Activated T-cell treated with anti-CD3 and anti-CD28 coated beads, Interleukin-2, amount 50 U/mL, for 4 hours (primary cell): ENCODE data around the gene GP5. TPM values are rescaled to one million over a fixed set of nuclear protein-coding genes. Genes with fewer than 3 reads are reported as not detected.

Experiments used
- ATAC-seq, 2 donors: fragments of 200-7000 bp; cut with Tn5 transposase; one replicate each; pipeline ENCODE4 v1.10.0; 2021
- DNase-seq: peaks from one replicate; pipeline ENCODE4 v3.0.0-alpha.2; 2020
- H3K27me3 Mint-ChIP-seq: one replicate; pipeline ENCODE4 v1.8.0; 2021; ENCODE audit warnings: low read depth, mixed read lengths
- H3K36me3 Mint-ChIP-seq: one replicate; pipeline ENCODE4 v1.8.0; 2022; ENCODE audit warnings: mixed read lengths; ENCODE audit not compliant: insufficient read depth
- H3K4me1 Mint-ChIP-seq: one replicate; pipeline ENCODE4 v1.8.0; 2021; ENCODE audit warnings: low read depth, mixed read lengths
- H3K4me3 Mint-ChIP-seq: one replicate; pipeline ENCODE4 v1.8.0; 2021; ENCODE audit warnings: mild to moderate bottlenecking, moderate library complexity, mixed read lengths
- H3K9me3 Mint-ChIP-seq: one replicate; pipeline ENCODE4 v1.8.0; 2021; ENCODE audit warnings: mixed read lengths
- total RNA-seq, 3 donors: library from RNA; stranded (reverse); gene quantifications; one replicate each; pipeline ENCODE4 v1.2.1, GENCODE V29; 2021

Gene GP5
- total RNA-seq, 3 donors from 2014 or later, result 0.08 to 0.23 (median 0.18) TPM

DNA sequence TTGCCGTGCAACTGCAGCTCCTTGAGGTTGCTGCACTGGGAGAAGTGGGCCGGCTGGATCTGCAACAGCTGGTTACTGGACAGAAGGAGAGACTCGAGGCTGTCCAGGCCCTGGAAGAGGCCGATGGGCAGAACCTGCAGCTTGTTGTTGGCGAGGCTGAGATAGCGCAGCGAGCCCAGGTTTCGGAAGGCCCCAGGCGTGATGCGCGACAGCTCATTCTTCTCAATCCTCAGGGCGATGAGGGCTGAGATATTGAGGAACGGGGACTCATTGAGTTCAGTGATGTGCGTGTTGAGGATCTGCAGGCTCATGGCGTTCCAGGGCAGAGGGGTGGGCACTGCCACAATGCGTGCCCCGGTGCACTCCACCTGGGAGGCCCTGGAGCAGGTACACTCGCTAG lies 38.5 kb downstream of the GP5 start:
- Mint-ChIP-seq H3K27me3 (peaks cover 11% of the 10 kb centered on the region), H3K9me3 (no peaks in the 10 kb centered on the region), H3K4me1 (no peaks in the 10 kb centered on the region), H3K36me3 (no peaks in the 10 kb centered on the region), H3K4me3 (no peak overlapping the region)
- ATAC-seq, result no peak
- DNase-seq, result no peak

DNA sequence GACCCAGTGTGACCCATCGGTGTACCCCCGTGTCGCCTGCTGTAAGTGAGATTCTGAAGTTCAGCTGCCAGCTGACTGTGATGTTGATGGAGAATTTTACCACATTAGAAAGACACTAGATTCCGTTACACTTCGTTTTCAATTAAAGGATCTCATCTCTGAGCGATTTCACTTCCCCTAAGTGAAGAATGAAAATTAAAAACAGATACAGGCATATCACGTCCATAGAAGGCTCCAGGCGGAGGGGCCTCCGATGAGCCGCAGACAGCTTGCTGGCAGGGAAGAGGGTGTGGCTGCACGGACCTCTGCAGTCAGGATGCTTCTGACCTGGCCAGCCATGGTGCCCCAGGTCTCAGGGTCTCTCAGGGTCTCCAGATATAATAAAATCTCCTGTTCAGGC lies 41.4 kb downstream of the GP5 start:
- ATAC-seq, result no peak
- H3K4me3 Mint-ChIP-seq, result no peak overlapping the region
- no peak for DNase-seq
- no peaks in the 10 kb centered on the region for H3K4me1 Mint-ChIP-seq
- H3K9me3 Mint-ChIP-seq, result no peaks in the 10 kb centered on the region
- H3K27me3 Mint-ChIP-seq, result peaks cover 11% of the 10 kb centered on the region
- no peaks in the 10 kb centered on the region for H3K36me3 Mint-ChIP-seq

DNA sequence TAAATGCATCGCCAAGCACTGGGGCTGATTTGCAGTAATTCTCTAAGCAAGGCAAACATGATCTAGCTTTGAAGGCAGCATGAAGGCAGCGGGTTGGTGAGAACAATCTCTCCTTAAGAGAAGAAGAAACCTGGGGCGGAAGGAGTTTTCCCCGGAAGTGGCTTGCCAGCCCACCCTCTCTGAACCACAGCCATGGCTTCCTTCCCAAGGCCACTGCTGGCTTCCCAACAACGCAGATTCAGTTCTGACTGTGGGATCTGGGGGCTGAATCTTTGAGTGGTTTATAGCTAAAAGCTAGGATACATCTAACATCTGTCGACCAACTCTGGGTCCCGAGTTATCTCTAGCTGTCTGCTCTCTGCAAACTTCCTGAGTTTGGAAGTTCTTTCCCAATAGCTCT lies 43.7 kb downstream of the GP5 start:
- no peak for ATAC-seq
- peaks cover 8% of the 10 kb centered on the region for H3K27me3 Mint-ChIP-seq
- DNase-seq, result no peak

DNA sequence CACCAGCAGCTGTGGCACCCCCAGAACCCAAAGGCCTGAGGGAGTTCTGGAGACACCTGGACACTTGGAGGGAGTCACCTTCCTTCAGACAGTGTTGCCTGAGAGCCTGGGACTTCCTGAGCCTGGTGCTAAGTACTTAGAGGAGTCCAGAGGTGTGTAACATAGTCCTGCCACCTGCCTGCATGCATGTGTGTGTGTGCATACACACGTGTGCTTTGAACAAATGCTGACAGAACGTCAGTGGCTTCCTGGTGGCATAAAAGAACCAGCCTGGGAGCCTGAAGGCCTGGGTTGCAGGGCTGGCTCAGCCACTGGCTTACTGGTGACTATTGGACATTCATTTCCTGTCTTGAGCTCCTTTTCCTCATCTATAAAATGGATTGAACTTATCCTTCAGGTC lies 44.8 kb downstream of the GP5 start:
- Mint-ChIP-seq H3K36me3 (no peaks in the 10 kb centered on the region), H3K4me1 (no peaks in the 10 kb centered on the region), H3K9me3 (no peaks in the 10 kb centered on the region), H3K27me3 (peaks cover 2% of the 10 kb centered on the region), H3K4me3 (no peak overlapping the region)
- no peak for ATAC-seq
- no peak for DNase-seq

More for the DNA sequence above, 43.7 kb downstream of the GP5 start:
- Mint-ChIP-seq H3K4me3 (no peak overlapping the region), H3K9me3 (no peaks in the 10 kb centered on the region), H3K4me1 (no peaks in the 10 kb centered on the region), H3K36me3 (no peaks in the 10 kb centered on the region)

DNA sequence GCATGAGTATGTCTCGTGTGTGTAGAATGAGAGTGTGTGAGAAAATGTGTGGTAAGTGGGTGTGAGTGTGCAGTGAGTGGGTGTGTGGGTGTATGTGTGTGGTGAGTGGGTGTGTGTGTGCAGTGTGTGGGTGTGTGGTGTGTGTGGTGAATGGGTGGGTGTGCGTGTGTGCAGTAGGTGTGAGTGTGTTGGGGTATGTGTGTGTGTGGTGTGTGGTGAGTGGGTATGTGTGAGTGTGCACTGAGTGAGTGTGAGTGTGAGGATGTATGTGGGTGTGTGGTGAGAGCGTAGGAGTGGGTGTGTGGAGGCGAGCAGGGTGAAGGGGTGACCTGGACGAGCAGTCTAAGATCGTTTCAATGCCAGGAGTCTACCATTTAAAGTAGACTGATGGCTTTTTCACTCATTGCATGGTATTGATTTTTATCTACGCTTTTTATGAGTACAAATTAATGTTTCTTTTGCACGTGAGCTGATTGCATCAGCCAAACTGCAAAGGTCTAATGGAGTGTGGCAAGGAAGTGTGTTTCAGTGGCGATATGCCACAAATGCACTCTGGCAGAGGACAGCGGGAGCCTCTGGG lies 46.3 kb downstream of the GP5 start:
- Mint-ChIP-seq H3K36me3 (no peaks in the 10 kb centered on the region), H3K4me1 (no peaks in the 10 kb centered on the region), H3K9me3 (no peaks in the 10 kb centered on the region), H3K27me3 (no peaks in the 10 kb centered on the region), H3K4me3 (no peak overlapping the region)
- DNase-seq (no peak), ATAC-seq (no peak)

DNA sequence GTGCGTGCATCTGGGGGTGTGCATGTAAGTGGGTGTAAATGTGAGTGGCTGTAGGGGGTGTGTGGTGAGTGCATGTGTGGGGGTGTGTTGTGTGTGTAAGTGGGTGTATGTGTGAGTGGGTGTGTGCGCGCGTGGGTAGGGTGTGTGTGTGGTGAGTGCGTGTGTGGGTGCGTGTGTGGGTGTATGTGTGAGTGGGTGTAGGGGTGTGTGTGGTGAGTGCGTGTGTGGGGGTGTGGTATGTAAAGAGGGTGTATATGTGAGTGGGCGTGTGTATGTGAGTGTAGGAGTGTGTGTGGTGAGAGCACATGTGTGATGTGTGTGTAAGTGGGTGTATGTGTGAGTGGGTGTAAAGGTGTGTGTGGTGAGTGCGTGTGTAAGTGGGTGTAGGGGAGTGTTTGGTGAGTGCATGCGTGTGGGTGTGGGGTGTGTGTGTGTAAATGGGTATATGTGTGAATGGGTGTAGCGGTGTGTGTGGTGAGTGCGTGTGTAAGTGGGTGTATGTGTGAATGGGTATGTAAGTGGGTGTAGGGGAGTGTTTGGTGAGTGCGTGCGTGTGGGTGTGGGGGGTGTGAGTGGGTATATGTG lies 47.0 kb downstream of the GP5 start:
- ATAC-seq (no peak), DNase-seq (no peak)
- H3K4me1 Mint-ChIP-seq, result no peaks in the 10 kb centered on the region
- no peaks in the 10 kb centered on the region for H3K27me3 Mint-ChIP-seq
- no peak overlapping the region for H3K4me3 Mint-ChIP-seq
- H3K9me3 Mint-ChIP-seq, result no peaks in the 10 kb centered on the region
- H3K36me3 Mint-ChIP-seq, result no peaks in the 10 kb centered on the region

DNA sequence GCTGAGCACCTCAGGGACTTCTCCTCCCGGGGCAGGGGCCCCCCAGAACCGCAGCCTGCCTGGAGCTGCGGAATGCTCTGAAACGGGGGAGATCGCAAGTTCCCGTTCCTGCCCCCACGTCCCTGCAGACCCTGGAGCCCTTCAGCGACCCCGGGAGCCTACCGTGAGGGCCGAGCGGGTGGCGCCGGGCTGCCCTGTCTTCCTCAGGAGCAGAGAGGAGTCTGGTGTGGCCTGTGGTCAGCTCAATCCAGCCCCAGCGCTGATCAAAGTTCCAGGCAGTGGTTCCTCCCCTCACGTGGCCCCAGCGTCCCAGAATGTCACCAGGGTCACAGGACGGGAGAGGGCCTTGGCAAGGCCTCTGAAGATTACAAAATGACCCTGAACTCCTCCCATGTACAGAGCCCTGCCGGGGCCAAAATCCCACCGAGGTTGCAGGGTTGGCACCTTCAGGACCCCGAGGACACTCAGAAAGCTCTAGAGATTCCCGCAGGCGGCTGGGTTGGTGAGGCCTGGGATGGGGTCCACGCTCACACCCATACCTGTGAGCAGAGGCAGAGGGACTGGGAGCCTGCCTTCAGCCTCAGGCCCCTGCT lies 47.9 kb downstream of the GP5 start, which contains the start of gene CPN2:
CPN2 (minus strand) TSS at position 249 of the 593 bp plus-strand sequence. CDS start 8,626 bp downstream, outside the sequence.
- H3K4me1 Mint-ChIP-seq, result no peaks in the 10 kb centered on the region
- no peak for DNase-seq
- no peaks in the 10 kb centered on the region for H3K9me3 Mint-ChIP-seq
- no peak within 1 kb of the TSS for H3K4me3 Mint-ChIP-seq
- no peaks in the 10 kb centered on the region for H3K27me3 Mint-ChIP-seq
- no peak for ATAC-seq
- H3K36me3 Mint-ChIP-seq, result no peaks in the 10 kb centered on the region

DNA sequence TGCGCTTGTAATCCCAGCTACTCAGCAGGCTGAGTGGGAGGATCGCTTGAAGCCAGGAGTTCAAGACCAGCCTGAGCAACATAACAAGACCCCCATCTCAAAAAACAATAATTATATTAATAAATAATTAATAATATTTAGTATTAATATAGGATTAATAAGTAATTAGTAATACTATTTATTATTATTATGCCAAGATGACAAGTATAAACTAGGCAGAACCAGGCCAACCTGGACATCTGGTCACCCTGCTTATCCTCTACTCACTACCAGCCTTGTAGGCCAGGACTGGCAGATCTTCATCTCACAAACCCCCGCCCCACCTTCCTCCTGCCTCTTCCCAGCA lies 48.4 kb downstream of the GP5 start:
- DNase-seq (no peak), ATAC-seq (no peak)
- Mint-ChIP-seq H3K9me3 (no peaks in the 10 kb centered on the region), H3K27me3 (peaks cover under 1% of the 10 kb centered on the region), H3K4me1 (no peaks in the 10 kb centered on the region), H3K36me3 (no peaks in the 10 kb centered on the region), H3K4me3 (no peak overlapping the region)

DNA sequence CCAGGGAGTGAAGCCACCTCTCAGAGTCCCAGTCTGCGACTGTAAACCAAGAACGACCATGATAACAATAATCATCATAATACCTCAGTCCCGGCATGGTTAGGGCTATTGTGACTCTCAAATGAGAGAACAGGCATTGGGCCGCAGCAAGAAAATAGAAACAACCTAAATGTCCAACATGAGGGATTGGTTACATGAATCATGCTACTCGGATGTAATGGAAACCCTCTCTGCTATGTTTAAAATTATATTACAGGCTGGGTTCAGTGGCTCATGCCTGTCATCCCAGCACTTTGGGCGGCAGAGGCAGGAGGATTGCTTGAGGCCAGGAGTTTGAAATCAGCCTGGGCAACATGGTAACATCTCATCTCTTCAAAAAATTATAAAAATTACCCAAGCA lies 50.7 kb downstream of the GP5 start:
- H3K36me3 Mint-ChIP-seq, result no peaks in the 10 kb centered on the region
- DNase-seq (no peak), ATAC-seq (no peak)
- peaks cover 5% of the 10 kb centered on the region for H3K27me3 Mint-ChIP-seq
- H3K4me1 Mint-ChIP-seq, result peaks cover 4% of the 10 kb centered on the region
- no peak overlapping the region for H3K4me3 Mint-ChIP-seq
- H3K9me3 Mint-ChIP-seq, result no peaks in the 10 kb centered on the region

DNA sequence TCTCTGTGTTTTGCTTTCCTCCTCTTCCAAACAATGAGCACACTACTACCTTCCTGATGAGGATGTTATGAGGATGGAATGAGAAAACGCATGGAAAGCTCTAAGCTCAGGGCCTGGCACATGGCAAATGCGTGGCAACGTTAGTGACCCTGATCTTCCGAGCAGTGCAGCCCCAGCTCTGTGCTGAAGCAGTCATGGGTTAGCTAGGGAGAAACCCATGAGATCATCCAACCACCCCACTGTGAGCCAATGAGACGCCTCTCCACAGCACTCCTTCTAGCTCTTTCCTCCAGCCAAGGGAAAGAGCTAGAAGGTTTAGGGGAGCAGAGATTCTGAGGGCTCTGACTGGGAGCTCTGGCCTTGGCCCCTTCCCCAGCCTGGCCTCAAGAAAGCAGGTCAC lies 52.4 kb downstream of the GP5 start:
- ATAC-seq, result no peak
- no peaks in the 10 kb centered on the region for H3K9me3 Mint-ChIP-seq
- no peak overlapping the region for H3K4me3 Mint-ChIP-seq
- peaks cover 5% of the 10 kb centered on the region for H3K27me3 Mint-ChIP-seq
- H3K4me1 Mint-ChIP-seq, result peaks cover 4% of the 10 kb centered on the region
- no peaks in the 10 kb centered on the region for H3K36me3 Mint-ChIP-seq
- no peak for DNase-seq

DNA sequence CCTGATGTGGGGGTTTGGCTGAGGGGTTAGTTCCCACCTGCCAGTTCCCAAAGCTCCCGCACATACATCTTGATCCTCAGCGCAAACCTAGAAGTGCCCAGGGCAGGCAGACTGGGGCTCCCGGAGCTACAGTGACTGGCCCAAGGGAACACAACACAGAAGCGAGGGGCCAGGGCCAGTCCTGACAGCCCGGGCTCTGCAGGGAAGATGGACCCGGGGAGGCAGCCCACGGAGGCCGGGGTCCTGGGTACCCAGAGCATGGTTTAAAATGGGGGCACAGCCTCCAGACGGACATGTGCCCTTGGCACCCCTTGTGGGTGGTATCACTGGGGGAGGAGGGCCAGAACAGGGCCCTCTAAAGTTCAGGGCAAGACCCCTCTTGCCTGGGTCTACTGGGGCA lies 53.0 kb downstream of the GP5 start:
- no peak overlapping the region for H3K4me3 Mint-ChIP-seq
- H3K4me1 Mint-ChIP-seq, result peaks cover 4% of the 10 kb centered on the region
- peaks cover 8% of the 10 kb centered on the region for H3K27me3 Mint-ChIP-seq
- no peaks in the 10 kb centered on the region for H3K36me3 Mint-ChIP-seq
- H3K9me3 Mint-ChIP-seq, result no peaks in the 10 kb centered on the region
- no peak for ATAC-seq
- no peak for DNase-seq

Other genes starting within 250 kb of the GP5 start
- under 1 TPM in 1 of 3 donors, not detected in 2; 0.08 TPM for gene CPN2, start 47.9 kb downstream of the GP5 start, total RNA-seq
- not detected for gene LRRC15, start 29.5 kb downstream of the GP5 start, total RNA-seq
- gene ATP13A3, start 87.7 kb upstream of the GP5 start, total RNA-seq, result 100 to 1,000 TPM; 186 to 209 (median 188) TPM
- gene TMEM44, start 234.2 kb upstream of the GP5 start, total RNA-seq, result 1 to 10 TPM; 1.1 to 2.4 (median 2.0) TPM